ENCODE results near the gene HES2. TPM values are rescaled to one million over a fixed set of nuclear protein-coding genes. Genes with fewer than 3 reads are reported as not detected.
"Not testable (repeated sequence)": the region's sequence is repeated elsewhere in the genome, so short reads cannot be mapped to it uniquely, and the experiment has no call there.

The HES2 gene
- 1 to 10 TPM in 2 of 10 donors, under 1 TPM in 2, not detected in 6; 0.31 to 2.3 (median 0.92) TPM for polyA plus RNA-seq (ENCODE audit: insufficient read length in 10 of 10)
- long read RNA-seq, donor 1 = 0 reads
- long read RNA-seq, donor 2 = 0 reads
- long read RNA-seq, donor 3 = 0 reads
- long read RNA-seq, donor 4 = 0 reads
- long read RNA-seq, donor 5 = 0 reads
- long read RNA-seq, donor 6 = 0 reads
- long read RNA-seq, donor 7 = 0 reads
- long read RNA-seq, donor 8 = 0 reads
- long read RNA-seq, donor 9 = 0 reads

DNA sequence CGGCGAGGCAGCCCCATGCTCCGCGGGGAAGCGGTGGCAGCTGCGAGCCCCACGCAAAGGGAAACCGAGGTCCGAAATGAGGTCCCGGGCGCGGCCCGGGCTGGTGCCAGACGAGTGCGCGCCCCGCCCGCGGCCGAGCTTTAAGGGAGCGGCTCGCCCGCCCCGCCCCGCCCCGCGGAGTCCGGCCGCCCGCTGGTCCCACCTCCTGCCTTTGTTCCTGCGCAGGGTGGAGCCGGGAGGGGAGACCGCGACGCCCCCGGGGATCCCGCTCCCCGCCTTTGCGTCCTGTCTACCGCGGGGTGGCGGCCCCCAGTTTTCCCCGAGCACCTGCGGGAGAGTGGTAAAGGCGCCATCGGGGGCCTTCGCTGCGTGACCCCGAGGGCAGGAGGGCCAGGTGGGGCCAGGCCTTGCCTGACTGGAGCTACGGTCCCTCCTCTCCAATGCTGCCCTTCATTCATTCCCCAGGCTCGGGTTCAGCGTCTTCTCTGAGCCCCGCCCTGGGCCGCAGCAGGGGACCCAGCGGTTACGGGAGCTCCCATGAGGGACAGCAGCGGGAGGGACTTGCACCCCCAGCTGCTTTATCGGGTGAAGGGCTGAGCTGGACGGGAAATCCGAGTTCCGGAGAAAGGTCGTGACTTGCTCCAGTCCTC, at the start of gene HES2:
HES2 (minus strand) TSS at position 116 of the 650 bp plus-strand sequence; CDS start at position 17, 99 bp downstream.
- no peak for DNase-seq

- DNase-seq = no peak
These were observed 49.2 kb upstream of the HES2 start for GRCh38 chr1:6468729-6469461.

- DNase-seq = no peak
These were observed 48.3 kb upstream of the HES2 start for GRCh38 chr1:6467744-6468688.

DNA sequence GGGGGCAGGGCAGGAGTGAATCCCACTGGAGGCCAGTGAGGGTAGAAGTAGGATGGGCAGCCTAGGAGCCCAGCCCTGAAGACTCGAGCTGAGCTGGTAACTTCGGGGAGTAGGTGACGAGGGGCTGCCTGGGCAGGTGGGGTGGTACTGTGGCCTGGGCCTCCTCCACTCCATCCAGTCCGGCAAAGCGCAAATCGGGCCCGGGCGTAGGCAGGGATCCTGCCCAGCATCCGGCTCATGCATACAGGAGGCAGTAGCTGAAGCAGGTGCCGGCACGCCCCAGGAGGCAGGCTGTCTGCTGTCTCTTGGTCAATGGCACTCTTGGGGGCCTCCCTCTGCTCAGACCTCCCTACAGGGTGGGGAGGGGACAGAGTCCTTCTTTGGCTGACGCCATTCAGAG, 47.5 kb upstream of the HES2 start:
- no peak for DNase-seq

DNA sequence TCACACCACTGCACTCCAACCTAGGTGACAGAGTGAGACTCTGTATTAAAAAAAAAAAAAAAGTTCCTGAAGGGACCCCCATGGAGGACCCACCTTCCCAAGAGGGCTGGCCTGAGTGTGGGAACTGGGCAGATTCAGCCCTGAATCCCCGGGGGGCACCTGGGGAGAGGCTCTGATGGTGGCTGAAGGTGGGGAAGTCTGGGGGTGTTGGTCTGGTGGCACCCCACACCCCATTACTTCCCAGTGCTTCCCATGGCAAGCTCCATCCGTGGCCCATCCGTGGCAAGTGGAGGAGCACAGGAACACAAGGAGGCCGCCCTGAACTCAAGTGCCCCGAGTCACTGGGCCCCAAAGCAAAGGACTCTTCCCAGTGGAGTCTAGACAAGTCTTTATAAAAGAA, 47.0 kb upstream of the HES2 start:
- no peak for DNase-seq

DNA sequence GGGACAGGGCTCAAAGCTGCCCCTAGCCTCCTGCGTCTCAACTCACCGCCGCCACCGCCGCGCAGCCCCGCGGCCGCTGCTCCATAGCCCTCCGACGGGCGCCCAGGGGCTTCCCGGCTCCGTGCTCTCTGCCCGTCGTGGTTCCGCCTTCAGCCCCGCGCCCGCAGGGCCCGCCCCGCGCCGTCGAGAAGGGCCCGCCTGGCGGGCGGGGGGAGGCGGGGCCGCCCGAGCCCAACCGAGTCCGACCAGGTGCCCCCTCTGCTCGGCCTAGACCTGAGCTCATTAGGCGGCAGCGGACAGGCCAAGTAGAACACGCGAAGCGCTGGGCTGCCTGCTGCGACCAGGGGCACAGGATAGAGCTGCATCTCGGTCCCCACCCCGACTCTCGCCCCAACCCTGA, 46.3 kb upstream of the HES2 start, which contains the start of gene TNFRSF25:
TNFRSF25 (minus strand) TSS at position 151 of the 400 bp plus-strand sequence; CDS start at position 85, 66 bp downstream.
- DNase-seq = no peak

DNA sequence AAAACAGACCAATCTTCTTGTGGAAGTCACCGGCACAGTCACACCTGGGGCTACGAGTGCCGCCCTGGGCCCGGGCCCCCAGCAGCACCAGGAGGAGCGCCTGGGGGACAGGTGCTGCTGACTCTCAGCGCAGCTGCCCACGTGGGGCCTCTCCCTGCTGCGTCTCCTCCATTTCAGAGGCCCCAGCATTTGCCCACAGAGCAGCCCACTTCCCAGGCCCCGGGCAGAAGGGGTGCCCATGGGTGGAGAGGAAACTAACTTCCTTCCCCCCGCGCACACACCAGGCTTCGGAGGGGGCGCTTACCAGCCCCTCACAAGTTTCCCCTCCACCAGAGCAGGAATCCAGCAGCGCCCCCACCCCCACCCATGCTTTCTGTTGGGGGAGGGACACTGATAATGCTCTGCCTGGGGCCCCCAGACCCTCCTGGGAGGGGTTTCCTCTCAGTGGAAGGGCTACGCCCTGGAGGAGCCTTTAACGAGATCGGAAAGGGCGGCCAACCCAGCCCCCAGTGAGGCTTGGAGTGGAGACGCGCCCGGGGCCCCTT, 45.8 kb upstream of the HES2 start:
- DNase-seq = no peak

DNA sequence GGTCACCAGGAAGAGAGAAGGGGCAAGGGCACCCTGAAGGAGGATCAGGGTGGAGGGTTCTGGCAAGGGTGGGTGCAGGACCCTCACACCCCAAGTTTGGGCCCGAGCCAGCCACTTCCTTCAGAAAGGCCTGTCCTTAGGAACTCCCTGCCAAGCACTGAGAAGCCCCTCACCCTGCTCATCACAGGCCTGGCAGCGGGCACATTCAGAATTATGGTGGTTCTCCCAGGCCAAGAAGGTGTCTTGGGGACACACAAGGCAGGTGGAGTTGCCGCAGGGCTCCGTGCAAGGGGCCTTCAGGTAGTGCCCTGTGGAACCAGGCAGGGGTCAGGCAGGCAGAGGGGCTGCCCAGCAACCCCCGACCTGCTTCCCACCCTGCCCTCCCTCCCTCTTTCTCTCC, 45.2 kb upstream of the HES2 start:
- DNase-seq = no peak

GRCh38 chr1:6464514-6464836, 44.8 kb upstream of the HES2 start:
- no peak for DNase-seq

GRCh38 chr1:6463120-6463412, 43.3 kb upstream of the HES2 start:
- DNase-seq = no peak

DNA sequence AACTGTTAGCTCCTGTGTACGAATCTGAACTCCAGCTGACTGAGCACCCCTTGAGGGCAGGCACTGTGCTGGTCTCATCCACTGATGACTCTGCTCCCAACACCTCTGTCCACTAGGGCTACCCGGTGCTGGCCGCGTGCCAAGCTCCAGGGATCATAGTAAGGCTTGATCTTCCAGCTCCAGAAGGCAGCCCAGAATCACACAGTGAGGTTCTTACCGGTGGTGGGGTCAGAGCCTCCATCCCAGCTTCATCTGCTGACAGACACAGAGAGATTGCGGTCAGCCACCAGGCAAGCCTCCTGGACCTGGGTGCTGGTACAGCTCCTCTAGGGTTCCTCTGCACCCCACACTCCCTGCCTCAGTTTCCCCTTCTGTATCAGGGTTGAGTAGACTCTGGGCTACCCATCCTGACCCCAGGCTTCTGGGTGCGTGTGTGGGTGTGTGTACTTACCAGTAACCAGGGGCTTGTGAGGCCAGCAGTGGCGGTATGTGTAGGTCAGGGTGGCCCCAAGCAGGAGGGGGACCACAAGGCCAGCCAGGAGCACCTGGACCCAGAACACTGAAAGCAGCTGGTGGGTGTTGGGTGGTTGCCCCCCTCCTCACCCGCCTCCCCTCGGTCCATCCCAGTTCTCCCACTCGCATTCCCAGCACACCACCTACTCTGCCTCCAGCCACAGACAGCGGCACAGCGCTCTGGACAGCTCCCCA, 42.8 kb upstream of the HES2 start:
- no peak for DNase-seq

- no peak for DNase-seq
These were observed 42.1 kb upstream of the HES2 start for GRCh38 chr1:6461538-6462411.

DNA sequence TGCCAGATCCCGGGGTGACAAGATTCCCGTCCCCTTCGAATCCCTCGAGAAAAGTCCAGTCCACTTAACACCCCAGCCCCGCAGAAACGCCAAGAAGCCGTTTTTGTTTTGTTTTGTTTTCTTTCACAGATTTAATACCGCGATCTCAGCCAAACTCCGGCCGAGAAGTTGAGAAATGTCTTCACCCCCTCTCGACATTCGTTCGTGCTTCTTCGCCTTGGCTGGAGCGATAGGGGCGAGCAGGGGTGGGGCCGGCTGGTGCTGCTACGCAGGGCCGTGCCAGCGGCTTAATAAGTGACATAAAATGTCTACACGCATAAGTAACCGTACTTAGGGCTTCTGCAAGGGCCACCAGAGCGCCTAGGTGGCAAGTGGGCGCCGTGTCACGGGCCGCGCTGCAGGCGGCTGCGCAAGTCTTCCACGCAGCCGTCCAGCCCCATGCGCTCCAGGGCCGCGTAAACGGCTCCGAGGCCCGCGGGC, 41.4 kb upstream of the HES2 start:
- peak in 1 of 3 donors; percentile 24 for DNase-seq

DNA sequence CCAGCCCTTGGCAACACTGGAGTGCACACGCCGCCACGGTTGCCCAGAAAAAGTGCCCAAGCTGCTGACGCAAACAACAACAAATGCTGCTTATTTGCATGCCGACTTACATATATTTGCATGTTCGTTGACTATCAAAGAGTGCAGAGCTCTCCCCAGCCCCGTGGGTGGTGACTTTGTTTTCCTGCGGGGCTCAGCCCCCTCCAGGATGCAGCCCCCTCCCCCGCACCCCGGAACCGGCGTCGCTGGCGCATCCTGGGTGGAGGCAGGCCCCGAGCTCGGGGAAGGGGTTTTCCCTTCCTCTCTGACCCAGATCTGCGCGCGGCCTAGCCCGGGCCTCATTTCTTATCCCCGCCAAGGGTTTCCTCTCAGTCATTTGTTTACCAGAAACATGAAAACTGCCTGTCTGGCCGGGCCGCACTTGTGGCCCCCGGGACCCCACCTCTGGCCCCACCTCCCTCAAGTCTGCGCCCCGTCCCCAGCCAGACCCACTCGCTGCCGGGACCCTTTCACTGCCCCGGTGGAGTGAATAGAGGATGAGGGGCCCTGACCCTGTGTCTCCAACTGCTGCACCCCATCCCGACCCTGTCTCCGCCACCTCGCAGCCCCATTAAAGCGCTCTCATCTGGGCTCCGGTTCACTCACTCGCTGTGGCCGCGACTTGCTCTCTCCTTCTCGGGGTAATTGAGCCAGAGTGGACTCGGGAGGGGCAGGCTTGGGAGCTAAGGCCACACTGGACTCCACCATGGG, 40.8 kb upstream of the HES2 start:
- DNase-seq = peak in 1 of 3 donors; percentile 54

- DNase-seq = no peak
These were observed 40.1 kb upstream of the HES2 start for GRCh38 chr1:6459850-6460265.

DNA sequence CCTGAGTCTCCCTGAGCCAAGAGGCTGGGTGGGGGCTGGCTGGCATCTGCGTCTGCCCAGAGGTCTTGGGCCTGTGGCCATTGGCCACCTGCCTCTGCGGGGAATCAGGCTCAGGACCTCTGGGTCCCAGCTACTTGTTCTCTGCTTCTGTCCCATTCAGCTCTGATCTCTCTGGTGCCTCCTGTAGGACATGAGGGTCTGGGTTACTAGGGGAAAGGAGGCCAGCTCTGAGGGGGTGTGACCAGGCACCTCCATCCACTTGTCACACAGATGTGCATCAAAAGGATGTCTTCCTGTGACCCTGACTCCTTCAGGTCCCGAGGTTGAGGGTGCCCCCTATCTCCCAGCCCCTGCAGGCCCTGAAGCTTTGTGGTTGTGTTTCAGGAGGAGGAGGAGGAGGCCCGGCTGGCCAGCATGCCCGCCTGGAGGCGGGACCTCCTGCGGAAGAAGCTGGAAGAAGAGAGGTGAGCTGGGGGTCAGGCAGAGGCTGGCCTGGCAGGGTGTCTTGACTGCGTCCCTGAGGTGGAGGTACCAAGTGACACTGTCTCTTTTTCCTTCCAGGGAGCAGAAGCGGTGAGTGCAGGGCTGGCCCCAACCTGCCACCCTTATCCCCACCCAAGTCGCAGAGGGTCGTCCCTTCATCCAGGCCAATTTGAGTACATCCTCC, 37.2 kb upstream of the HES2 start:
- DNase-seq = no peak

DNA sequence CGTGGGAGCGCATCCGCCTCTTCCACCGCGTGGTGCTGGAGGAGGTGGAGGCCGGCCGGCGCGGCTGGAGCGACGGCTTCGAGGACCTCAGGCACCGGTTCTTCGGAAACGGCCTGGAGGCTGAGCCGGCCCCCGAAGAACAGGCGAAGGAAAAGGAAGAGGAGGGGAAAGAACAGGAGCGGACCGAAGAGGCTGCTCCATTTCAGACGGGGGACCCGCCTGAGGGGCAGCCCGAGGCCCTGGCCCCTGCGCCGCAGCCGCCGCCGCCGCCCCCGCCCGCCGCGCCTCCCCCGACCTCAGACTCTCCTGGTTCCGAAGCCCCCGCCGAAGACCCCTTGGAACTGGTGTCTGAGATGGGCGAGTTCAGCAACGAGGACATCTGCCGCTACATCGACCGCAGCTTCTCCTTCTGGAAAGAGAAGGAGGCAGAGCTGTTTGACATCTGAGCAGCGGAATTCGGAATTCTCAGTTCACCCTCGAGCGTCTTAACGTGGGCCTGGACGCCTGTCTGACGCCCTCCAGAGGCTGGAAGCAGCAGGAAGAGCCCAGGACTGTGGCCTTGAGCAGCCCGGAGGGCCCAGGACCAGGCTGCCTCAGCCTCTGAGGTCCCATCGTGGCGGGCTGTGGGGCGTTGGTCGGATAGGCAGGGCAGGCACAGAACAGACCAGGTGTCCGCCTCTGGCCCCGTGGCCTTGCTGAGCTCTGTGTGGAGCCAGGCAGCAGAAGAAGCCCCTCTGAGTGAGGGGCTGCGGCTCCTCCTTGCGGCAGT, 36.2 kb upstream of the HES2 start:
- DNase-seq = not testable (repeated sequence)
